PFSK-1 (cell line): ENCODE measurements around the gene CCDC12.

Experiments used
- FOXP2 ChIP-seq: optimal IDR thresholded peaks from 2 replicates; pipeline ENCODE3; 2011; ENCODE audit warnings: borderline replicate concordance, control low read depth, inconsistent platforms; ENCODE audit not compliant: insufficient read depth; ENCODE audit errors: extremely low read length, extremely low read depth
- POLR2AphosphoS5 ChIP-seq: IDR thresholded peaks from 2 replicates; pipeline ENCODE4 v1.6.1; 2012; ENCODE audit warnings: low read depth, mild to moderate bottlenecking, control low read depth, low read length, moderate library complexity
- REST ChIP-seq, 2 experiments: IDR thresholded peaks; 2 replicates each; pipeline versions ENCODE4 v1.6.1 to v1.8.0; 2011 to 2012; ENCODE audit warnings: low read depth in 2 of 2, low read length in 2 of 2, control low read depth in 1 of 2, inconsistent platforms in 1 of 2, mild to moderate bottlenecking in 1 of 2, moderate library complexity in 1 of 2; ENCODE audit not compliant: insufficient read depth in 1 of 2
- SIN3A ChIP-seq: IDR thresholded peaks from 2 replicates; pipeline ENCODE4 v1.6.1; 2012; ENCODE audit warnings: mild to moderate bottlenecking, low read length, moderate library complexity, borderline replicate concordance; ENCODE audit not compliant: insufficient read depth
- TAF1 ChIP-seq: IDR thresholded peaks from 2 replicates; pipeline ENCODE4 v1.6.1; 2012; ENCODE audit warnings: low read length, control low read depth, borderline replicate concordance; ENCODE audit not compliant: insufficient read depth

CCDC12 gene

DNA sequence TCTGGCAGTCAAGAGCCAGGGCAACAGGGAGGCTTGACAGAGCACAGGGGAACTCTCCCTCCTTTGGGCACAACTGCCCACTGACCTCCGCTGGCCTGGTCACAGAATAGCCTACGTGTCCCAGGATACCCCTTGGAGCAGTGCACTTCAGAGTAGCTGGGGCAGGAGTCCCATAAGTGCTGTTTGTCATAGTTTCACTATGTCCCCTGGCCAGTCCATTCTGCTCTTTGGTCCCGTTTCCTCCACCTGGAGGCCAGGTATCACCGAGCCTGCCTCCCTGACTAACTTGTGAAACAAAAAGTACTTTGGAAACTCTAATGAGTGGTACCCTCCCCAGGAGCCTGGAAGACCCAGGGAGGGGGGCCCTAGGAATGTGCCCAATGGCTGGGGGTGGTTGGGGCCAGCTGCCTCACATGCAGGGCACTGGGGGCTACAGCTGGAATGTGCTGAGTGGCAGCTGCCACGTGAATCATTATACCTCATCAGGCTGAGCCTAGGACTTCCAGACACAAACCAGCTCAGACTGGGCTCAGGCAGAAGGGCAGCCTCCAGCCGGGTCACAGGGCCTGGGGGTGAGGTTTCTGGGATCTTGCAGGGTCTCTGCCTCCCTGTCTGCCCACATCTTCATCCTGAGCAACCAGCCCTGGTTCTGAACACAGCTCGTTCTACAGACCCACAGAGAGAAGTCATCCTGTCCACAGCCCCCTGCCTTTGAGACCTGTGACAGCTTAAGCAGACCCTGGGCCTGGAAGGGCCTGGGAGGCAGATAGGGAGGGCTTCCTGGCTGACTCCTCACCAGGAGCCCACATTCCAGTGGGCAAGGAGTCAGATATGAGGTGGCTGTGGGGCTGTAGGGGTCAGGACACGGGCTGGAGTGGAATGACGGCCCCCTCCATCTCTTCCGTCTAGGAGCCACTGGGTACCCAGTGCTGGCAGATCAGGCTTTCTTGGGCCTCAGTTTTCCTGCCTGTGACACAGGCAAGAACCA lies 99.9 kb downstream of the CCDC12 start:
- TF ChIP-seq TAF1 (no peak), SIN3A (no peak), REST (IDR thresholded peaks at IDR 0.05; ENCODE audit: insufficient read depth in 1 of 2, low read depth in 2 of 2, low read length in 2 of 2) (no peak), POLR2AphosphoS5 (no peak), FOXP2 (no peak)

- TF ChIP-seq TAF1 (no peak), POLR2AphosphoS5 (no peak), REST (IDR thresholded peaks at IDR 0.05; ENCODE audit: insufficient read depth in 1 of 2, low read depth in 2 of 2, low read length in 2 of 2) (no peak), SIN3A (no peak), FOXP2 (no peak)
Observed at GRCh38 chr3:46875560-46875959, 101.0 kb downstream of the CCDC12 start.

GRCh38 chr3:46874430-46874829 lies 102.1 kb downstream of the CCDC12 start:
- TF ChIP-seq SIN3A (no peak), REST (IDR thresholded peaks at IDR 0.05; ENCODE audit: insufficient read depth in 1 of 2, low read depth in 2 of 2, low read length in 2 of 2) (no peak), POLR2AphosphoS5 (no peak), TAF1 (no peak), FOXP2 (no peak)

DNA sequence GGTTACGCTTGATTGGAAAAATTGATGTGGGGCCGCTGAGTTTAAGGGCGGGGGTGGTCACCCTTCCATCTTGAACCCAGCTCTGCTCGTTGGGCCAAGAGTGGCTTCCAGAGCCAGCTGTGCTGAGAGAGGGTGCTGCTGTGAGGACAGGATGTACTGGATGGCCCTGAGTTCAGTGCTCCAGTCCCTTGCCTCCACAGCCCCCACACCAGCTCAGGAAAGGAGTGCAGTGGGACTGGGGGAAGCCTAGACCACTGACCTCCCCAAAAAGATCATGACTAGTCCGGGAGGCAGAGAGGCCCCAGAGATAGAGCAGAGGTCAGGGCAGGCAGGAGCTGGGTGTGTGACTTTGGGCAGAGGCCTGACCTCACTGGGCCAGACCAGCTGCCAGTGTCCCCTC lies 103.0 kb downstream of the CCDC12 start:
- TF ChIP-seq TAF1, result no peak
- TF ChIP-seq SIN3A, result no peak
- no peak for TF ChIP-seq POLR2AphosphoS5
- TF ChIP-seq REST (IDR thresholded peaks at IDR 0.05; ENCODE audit: insufficient read depth in 1 of 2, low read depth in 2 of 2, low read length in 2 of 2), result no peak
- TF ChIP-seq FOXP2, result no peak
